ENCODE measurements around the gene PROSER2. TPM values are rescaled to one million over a fixed set of nuclear protein-coding genes. Genes with fewer than 3 reads are reported as not detected.

PROSER2 gene
- total and polyA plus RNA-seq, 2 of the 13 experiments (the other 11 are each of a cell fraction or from before 2014, with no cell fraction given): 6.9 to 7.7 TPM

GRCh38 chr10:11880151-11881029 is 57.2 kb downstream of the PROSER2 start:
- ChIA-PET CTCF (ENCODE audit: low intra/inter-chr PET ratio, low total read pairs) (interaction anchor here (0.8 kb wide), 1 partner anchor 106 kb away, joined by 4 read pairs; no protein-coding TSS in a partner anchor), POLR2A (interaction anchor here (0.7 to 1.1 kb wide), 2 partner anchors 18 to 87 kb away, joined by 4 to 6 read pairs; no protein-coding TSS in a partner anchor)
- no peak for ATAC-seq
- Histone ChIP-seq H3K27ac (ENCODE audit: extremely low read length, insufficient read depth, low read length) (no peak overlapping the region), H3K4me3 (replicated peaks in 1 of 3; ENCODE audit: insufficient read depth in 1 of 3, low read depth in 2 of 3, low read length in 3 of 3) (no peak overlapping the region), H3K4me1 (ENCODE audit: insufficient read depth, low read length) (peaks cover 71% of the 10 kb centered on the region), H3K9me3 (ENCODE audit: low read length) (no peaks in the 10 kb centered on the region), H3K36me3 (replicated peaks in 1 of 2; ENCODE audit: control insufficient read depth in 1 of 2, insufficient read depth in 2 of 2, low read length in 2 of 2) (no peaks in the 10 kb centered on the region), H3K4me2 (ENCODE audit: low read depth, low read length) (no peak overlapping the region), H3K27me3 (ENCODE audit: control insufficient read depth in 1 of 2, insufficient read depth in 2 of 2, low read length in 2 of 2) (no peaks in the 10 kb centered on the region), H3K9ac (ENCODE audit: insufficient read depth, low read depth, low read length) (no peak overlapping the region), H4K20me1 (ENCODE audit: insufficient read depth, low read length) (no peaks in the 10 kb centered on the region), H2AFZ (ENCODE audit: low read length) (no peak overlapping the region), H3K79me2 (ENCODE audit: insufficient read depth, low read length) (no peaks in the 10 kb centered on the region)
- DNase-seq (ENCODE audit: low spot score): no peak
- in situ Hi-C loops (cut with HindIII; ENCODE audit: extremely low pct_ligation_motif_present, low pct_unique_long_range_greater_than_20kb) (no loop called here), intact Hi-C loops (cut with micrococcal nuclease; ENCODE audit: unreplicated experiment) (loop anchor here (1.0 kb wide), 1 partner anchor 106 kb away; no protein-coding TSS in a partner anchor)
- no TSS peak for BruUV-seq (replicated peaks)
- no peak for FAIRE-seq
- TF ChIP-seq ZNF468 (CRISPR knock-in tag; IDR thresholded peaks at IDR 0.05) (no peak), NKX3-1 (CRISPR knock-in tag; IDR thresholded peaks at IDR 0.05) (no peak), GABPB1 (CRISPR knock-in tag; IDR thresholded peaks at IDR 0.05) (no peak), CTCF (CRISPR knock-in tag; IDR thresholded peaks at IDR 0.05) (peak; percentile 22; the same call in 1 of the 2 replicates), MED13 (CRISPR knock-in tag; IDR thresholded peaks at IDR 0.05) (no peak), FOXM1 (CRISPR knock-in tag; IDR thresholded peaks at IDR 0.05) (no peak), ZNF776 (CRISPR knock-in tag; IDR thresholded peaks at IDR 0.05) (no peak), CHCHD3 (CRISPR knock-in tag; IDR thresholded peaks at IDR 0.05) (0 out of 2 replicates have a peak, but pooled peaks have one; percentile 62), RXRB (CRISPR knock-in tag; IDR thresholded peaks at IDR 0.05; ENCODE audit: borderline replicate concordance) (no peak), TRIM24 (CRISPR knock-in tag; IDR thresholded peaks at IDR 0.05) (no peak), ZBTB33 (CRISPR knock-in tag; IDR thresholded peaks at IDR 0.05) (peak; percentile 82), ZNF574 (CRISPR knock-in tag; IDR thresholded peaks at IDR 0.05) (no peak)
- 93% methylated on average over 25 of the region's 32 CpGs for WGBS (ENCODE audit: low lambda C conversion rate)

Data from HepG2 (cell line).